Stimulated activated CD8-positive, alpha-beta memory T cell treated with anti-CD3 and anti-CD28 coated beads, Interleukin-12 subunit alpha, Interleukin-12 subunit beta, amount 100 ng/mL, for 24 hours (primary cell): ENCODE data around the gene GANAB.
"Not testable (repeated sequence)": the region's sequence is repeated elsewhere in the genome, so short reads cannot be mapped to it uniquely, and the experiment has no call there.

Source experiments
- DNase-seq: peaks from one replicate; pipeline ENCODE4 v3.0.0-alpha.2; 2020; ENCODE audit errors: extremely low read depth

The GANAB gene

GRCh38 chr11:62667460-62667859 lies 21.0 kb upstream of the GANAB start:
- DNase-seq, result no peak

DNA sequence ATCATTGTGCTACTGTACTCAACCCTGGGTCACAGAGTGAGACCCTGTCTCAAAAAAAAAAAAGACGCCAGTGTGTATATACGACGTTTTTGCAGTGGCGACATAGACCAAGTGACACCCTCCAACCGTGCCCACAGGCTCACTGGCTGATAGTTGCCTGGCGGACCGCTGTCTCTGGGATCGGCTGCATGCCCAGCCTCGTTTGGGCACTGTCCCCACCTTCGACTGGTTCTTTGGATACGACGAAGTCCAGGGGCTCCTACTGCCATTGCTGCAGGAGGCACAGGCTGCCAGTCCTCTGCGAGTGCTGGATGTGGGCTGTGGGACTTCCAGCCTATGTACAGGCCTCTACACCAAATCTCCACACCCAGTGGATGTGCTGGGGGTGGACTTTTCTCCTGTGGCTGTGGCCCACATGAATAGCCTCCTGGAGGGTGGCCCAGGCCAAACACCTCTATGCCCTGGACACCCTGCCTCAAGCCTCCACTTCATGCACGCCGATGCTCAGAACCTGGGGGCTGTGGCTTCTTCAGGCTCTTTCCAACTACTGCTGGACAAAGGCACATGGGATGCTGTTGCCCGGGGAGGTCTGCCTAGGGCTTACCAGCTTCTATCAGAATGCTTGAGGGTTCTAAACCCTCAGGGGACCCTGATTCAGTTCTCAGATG lies 20.0 kb upstream of the GANAB start:
- DNase-seq, result no peak

GRCh38 chr11:62665599-62666258 lies 19.3 kb upstream of the GANAB start:
- DNase-seq, result no peak

DNA sequence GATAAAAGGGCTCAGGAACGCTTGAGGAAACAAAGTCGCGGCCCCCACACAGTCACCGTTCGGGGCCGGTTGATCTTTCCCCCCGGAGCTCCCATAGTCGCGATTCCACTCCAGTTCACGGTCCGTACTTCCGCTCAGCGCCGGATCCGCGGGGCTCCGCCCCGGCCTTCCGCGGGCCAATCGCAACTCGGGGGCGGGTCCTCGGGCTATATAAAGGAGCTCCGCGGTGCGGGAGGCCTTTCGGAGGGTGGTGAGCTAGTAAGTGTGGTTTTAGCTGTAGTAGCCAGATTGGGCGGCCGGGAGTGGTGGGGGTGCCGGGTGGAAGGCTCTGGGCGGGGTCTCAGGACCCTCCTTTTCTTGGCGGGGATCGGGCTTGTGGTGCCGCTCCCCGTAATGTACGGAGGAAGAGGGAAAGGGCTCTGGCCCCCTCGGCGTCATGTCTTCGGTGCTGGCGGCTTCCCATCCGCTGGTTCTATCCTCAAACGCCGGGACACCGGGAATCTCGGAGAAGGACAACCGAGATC lies 18.7 kb upstream of the GANAB start, which contains the start of the genes C11orf98 and CSKMT:
Gene C11orf98, minus strand, starts transcription at position 136 of the 524 bp plus-strand sequence. Its CDS starts 41 bp downstream, at position 95.
Gene CSKMT, plus strand, starts transcription at position 238 of the 524 bp plus-strand sequence. CDS start 568 bp downstream, outside the sequence.
- peak; percentile 88 for DNase-seq

- no peak for DNase-seq
Observed at GRCh38 chr11:62664405-62665074, 18.1 kb upstream of the GANAB start.

DNA sequence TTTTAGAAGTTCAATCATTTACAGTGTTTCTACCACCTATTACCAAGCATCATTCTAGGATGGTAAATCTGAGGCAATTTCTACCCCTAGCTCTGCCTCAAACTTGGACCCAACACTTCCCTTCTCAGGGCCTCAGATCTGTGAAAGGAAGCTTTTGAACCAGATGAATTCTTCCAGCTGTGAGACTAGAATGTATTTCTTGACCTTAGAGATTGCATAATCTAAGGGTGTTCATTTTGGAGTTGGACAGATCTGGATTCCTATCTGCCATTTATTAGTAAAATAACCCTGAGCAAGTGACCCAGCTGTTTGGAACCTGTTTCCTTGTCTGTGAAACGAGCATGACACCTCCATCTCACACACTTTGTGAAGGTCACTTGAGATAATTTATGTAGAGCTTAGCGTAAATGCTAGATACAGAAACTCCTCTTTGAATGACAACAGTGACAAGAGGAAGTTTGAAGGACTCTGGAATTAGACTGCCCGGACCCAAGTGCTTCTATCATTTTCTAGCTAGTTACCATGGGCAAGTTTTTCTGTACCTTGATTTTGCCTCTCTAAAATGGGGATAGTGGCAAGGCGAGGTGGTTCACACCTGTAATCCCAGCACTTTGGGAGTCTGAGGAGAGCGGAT lies 10.5 kb upstream of the GANAB start:
- no peak for DNase-seq

DNA sequence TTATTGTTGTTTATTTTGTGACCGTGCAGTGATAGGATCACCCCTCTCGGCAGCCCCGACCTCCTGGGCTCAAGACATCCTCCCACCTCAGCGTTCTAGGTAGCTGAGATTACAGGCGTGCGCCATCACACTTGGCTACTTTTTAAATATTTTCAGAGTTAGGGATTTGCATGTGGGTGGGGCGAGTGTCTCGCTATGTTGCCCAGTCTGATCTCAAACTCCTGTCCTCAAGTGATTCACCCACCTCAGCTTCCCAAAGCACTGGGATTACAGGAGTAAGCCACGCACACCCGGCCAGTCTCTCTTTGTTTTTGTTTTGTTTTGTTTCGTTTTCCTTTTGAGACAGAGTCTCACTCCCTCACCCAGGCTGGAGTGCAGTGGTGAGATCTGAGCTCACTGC lies 7.9 kb upstream of the GANAB start:
- DNase-seq, result no peak

DNA sequence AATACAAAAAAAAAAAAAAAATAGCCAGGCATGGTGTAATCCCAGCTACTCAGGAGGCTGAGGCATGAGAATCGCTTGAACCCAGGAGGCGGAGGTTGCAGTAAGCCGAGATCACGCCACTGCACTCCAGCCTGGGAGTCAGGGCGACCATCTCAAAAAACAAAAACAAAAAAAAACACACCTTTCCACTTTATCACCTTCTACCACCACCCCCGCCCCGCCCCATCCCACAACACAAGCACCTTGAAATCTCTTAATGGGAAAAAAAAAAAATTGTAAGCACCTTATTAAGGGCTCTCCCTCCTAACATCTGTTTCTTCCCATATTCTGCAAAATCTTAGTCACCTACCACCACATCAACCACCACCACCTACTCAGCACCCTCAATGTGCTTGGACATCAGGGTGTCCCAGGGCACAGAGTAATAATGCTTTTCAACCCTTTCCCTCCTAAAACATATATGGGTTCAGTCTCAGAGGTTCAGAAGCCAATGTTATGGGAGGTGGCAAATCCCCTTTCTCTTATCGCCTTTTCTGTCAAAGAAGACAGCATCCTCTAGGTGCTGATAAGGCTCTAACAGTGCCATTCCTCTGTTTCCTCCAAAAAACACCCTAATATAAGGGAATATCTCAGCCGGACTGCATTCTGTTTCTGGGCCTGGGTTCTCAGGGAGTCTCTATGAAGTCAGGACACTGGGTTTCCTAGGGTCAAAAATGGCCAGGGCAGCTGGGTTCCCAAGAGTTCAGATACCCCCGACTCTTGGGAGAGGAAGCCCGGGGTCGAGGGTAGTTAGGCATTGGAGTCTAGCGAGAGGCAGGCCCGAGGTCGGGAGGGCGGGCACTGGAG lies 6.0 kb upstream of the GANAB start:
- no peak for DNase-seq

GRCh38 chr11:62650283-62650682 lies 3.9 kb upstream of the GANAB start:
- DNase-seq, result not testable (repeated sequence)

GRCh38 chr11:62649486-62649885 lies 3.1 kb upstream of the GANAB start:
- DNase-seq, result no peak

DNA sequence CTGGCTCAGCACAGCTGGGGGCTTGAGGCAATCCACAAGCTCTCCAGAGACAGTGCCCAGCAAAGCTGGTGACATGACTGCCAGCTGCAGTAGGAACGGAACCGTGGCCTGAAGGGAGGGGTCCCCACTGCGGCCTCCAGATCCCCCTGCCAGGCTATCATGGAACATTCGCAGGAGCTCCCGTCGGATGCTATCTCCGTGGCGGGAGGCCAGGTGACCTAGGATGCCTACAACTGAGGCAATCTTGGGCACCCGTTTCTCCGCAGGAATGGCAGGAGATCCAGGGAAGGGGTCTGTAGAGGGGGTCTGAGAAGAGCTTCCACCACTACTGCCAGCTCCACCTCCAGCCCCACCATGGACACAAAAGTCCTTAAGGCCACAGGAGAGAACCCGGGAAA lies 2.6 kb upstream of the GANAB start:
- no peak for DNase-seq

GRCh38 chr11:62648185-62648966 lies 2.0 kb upstream of the GANAB start:
- no peak for DNase-seq

DNA sequence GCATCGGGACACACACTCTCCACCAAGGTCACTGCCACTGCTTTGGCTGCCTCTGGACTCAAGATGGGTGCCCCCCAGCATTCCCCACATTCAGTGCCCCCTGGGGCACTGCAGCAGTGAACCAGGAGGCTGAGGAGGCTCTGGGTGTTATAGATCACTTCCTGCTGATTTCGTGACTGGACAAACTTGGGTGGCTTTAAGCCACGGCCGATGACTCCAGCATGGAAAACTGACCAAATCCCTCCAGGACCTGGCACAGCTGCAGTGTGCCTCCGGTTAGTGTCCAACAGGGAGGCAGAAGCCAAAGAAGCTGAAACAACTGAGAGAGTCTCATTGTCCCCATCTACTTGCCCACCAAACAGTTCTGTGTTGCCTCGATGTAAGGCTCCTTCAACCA lies 1.2 kb upstream of the GANAB start:
- no peak for DNase-seq

- DNase-seq, result no peak
Observed at GRCh38 chr11:62646825-62647608, 604 bp upstream of the GANAB start.

DNA sequence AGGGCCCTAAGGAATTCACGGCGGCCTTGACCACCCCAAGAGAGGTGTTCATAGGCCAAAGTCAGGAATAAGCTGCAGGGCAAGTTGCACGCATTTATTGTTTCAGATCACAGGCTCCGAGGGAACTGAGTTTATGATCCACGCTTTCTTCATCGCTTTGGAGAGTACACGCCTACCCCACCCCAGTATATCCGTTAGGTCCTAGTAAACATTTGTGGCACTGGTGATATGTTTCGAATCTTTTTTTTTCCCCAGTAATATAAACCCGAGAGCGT lies 805 bp downstream of the GANAB start:
- DNase-seq, result no peak

- DNase-seq, result no peak
Observed at GRCh38 chr11:62644220-62644619, 2.2 kb downstream of the GANAB start.

DNA sequence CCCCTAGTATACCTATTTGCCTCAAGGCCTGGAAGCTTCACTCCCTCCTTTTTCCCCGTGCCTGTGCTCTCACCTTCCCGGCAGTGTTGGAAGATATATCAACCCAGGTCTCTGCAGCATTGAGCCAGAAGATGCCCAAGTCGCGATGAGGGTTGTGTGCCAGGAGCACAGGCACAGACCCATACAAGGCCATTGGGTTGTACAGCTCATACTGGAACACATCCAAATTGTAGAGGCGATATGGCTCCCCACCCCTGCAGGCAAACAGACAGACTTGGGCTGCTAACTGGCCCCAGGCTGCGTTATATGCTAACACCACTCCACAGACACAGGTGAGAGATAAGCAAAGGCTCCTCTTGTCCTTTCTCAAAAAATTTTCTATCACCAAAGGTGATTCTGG lies 13.9 kb downstream of the GANAB start:
- no peak for DNase-seq

DNA sequence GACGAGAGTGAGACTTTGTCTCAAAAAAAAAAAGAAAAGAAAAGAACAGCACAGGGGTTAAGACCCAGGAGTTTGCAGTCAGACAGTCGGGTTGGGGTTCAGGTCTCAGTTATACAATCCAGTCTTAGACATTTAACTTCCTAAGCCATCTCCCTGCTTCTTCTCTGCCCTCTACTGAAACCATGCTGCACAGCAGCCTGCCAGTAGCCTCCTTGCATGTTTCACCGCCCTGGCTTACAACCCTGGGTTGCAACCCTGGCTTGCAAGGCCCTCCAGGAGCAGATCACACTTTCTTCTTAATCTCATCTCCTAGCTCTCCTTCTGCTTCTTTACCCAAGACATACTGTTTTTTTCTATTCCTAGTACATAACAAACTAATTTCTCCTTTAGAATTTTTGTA lies 18.7 kb downstream of the GANAB start:
- no peak for DNase-seq

DNA sequence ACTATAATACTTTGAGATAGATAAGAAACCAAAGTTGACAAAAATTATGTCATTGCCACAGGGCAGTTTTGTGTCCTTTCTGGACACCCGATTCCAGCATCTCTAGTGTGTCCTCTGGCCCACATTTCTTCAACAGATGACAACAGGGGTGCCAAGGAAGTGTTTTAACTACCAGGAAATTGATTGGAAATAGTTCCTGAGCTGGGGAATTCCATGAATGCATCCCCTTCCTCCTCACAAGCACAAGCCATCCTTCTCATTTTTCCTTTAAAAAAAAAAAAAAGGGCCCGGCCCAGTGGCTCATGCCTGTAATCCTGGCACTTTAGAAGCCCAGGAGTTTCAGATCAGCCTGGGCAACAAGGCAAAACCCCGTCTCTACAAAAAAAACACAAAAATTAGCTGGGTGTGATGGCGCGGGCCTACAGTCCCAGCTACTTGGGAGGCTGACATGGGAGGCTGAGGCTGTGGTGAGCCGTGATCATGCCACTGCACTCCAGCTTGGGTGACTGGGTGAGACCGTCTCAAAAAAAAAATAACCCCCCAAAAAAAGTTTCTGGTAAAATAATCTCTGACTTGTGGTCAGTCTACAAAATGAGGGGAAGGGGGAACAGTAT lies 23.8 kb downstream of the GANAB start:
- no peak for DNase-seq
